Dermis blood vessel endothelial cell (primary cell): Measurements from ENCODE around the gene VSX1. TPM values are rescaled to one million over a fixed set of nuclear protein-coding genes. Genes with fewer than 3 reads are reported as not detected.

Source experiments
- DNase-seq: peaks from one replicate; pipeline ENCODE4 v3.0.0; 2010
- total RNA-seq: library from RNA; depleted of rRNA; stranded (reverse); fragments of >200 nt; gene quantifications from 2 replicates; pipeline ENCODE4 v1.2.3, GENCODE V29; 2014

VSX1 gene
- not detected in 2 replicates for total RNA-seq

DNA sequence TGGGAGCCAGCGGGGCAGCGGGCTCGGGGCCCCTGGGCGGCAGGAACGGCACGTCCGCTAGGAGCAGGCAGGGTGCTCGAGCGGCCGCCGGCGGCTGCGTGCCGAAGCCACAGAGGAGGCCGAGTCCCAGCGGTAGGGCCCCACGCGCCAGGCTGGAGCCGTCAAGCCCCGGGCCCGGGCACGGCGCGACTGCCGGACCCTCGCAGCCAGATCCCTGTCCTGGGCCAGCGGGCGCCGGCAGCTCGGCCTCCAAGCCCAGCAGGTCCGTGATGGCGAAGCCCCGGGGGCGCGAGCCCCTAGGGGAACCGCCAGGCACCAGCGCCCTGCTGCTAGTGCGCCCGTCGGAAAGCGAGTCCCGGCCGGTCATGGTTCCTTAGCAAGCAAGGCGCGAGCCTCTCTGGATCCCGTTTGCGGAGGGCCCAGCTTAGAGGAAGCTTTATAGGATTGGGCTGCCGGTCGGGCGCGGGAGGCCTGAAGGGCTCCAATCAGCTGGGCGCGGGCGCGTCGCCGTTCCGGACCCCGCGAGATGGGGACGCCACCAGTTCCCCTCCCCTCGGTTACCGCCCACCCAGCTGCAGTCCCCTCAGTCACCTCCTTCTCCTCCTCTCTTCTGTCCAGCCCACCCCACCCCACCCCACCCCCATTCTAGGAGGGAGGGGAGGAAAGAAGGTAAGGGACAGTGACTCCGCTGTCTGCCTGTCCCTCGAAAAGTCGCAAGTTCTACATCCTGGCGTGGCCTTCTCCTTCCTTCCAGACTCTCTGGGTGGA lies at the start of gene VSX1:
Gene VSX1, minus strand, starts transcription at position 412 of the 768 bp plus-strand sequence. Its CDS starts 45 bp downstream, at position 367.
- DNase-seq = no peak

DNA sequence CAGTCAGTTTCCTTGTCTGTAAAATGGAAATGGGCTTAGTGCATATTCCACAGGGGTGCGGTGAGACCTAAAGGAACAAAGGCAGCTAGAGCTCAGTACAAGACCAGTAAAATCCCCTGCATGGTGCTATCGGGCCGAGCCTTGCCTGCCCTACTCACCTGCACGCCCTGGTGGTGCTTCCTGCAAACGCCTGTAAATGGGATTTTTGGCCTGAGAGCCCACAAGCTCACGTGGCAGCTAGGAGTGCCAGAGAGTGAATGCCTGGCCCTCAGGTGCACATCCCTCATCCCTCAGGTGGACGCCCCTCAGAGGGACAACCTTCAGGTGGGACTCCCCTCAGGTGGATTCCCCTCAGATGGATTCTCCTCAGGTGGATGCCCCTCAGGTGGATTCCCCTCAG lies 48.0 kb upstream of the VSX1 start:
- no peak for DNase-seq

DNA sequence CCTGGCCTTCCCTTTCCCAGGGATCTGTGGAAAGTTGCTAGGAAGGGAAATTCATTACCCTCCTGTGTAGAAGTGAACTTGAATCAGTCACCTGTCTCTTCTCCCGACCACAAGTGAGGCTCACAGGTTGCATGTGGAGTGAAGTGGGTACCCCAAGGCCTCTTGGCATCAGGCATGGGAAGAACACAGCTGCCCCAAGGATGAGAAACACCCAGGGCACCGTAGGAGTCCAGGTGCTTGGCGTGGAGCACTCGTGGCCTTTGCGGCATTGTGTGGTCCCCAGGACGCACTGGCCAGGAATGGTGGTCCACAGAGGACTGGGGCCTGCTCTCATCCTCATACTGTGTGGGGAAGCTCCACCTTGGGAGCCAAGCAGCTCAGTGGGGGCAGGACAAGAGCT lies 47.5 kb upstream of the VSX1 start:
- no peak for DNase-seq

DNA sequence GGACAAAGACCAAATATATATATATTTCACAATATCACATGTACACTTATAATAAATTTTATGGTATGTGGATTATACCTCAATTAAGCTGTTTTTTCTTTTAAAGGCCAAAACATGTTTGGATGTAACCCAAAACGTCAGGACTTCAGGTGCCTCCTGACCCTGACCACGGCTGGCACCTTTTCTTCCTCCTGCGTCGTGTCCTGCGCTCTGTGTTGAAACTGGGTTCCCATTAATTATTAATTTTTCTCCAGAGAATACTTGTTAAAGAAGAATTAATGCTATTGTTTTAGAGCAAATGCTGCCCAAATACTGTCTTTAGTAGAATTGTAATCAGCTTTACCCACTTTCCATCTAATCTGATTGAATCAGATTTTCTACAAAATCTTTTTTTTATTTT lies 46.7 kb upstream of the VSX1 start:
- DNase-seq = no peak

DNA sequence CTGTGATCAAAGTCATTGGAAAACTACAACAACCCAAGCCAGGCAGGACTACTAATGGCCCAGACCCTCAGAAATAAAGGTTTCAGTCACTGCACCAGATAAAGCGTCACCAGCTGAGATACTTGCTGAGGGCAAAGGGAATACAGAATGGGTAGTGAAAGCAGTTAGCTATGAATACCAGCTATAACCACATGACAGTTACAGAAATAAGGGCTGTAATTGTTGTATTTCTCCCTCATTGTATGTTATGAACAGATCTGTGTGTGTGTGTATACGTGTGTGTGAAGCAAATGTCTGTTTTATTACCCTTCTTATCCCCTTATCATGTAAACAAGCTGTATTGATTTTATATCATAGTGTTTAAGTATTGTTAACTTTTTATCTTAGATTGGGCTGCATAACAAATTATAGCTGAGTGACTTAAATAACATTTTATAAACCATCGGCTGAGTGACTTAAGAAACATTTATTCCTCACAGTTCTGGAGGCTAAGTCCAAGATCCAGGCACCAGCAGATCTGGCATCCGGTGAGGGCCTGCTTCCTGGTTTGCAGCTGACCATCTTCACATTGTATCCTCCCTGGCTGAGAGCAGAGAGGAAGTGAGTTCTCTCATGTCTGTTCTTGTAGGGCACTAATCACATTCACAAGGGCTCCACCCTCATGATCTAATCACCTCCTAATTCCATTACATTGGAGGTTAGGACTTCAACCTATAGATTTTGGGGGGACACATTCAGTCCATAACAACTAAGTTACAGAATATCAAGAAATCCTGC lies 46.0 kb upstream of the VSX1 start:
- no peak for DNase-seq

DNA sequence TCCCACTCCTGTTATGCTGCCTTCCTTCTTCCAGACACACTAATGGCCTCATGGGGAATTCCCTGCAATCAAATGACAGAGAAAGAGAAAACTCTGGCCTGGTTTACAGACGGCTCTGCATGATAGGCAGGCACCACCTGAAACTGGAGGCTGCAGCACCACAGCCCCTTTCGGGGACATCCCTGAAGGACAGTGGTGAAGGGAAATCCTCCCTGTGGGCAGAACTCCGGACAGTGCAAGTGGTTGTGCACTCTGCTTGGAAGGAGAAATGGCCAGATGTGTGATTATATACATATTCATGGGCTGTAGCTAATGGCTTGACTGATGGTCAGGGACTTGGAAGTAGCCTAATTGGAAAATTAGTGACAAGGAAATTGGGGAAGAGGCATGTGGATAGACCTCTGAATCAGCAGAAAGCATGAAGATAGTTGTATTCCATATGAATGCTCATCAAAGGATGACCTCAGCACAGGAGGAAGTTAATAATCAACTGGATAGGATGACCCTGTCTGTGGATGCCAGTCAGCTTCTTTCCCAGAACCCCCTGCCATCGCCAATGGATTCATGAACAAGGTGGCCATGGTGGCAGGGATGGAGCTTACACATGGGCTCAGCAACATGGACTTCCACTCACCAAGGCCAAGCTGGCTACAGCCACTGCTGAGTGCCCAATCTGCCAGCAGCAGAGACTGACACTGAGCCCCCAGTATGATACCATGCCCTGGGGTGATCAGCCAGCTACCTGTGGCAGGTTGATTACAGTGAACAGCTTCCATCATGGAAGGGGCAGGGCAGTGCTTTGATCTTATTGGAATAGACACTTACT lies 44.5 kb upstream of the VSX1 start:
- no peak for DNase-seq

DNA sequence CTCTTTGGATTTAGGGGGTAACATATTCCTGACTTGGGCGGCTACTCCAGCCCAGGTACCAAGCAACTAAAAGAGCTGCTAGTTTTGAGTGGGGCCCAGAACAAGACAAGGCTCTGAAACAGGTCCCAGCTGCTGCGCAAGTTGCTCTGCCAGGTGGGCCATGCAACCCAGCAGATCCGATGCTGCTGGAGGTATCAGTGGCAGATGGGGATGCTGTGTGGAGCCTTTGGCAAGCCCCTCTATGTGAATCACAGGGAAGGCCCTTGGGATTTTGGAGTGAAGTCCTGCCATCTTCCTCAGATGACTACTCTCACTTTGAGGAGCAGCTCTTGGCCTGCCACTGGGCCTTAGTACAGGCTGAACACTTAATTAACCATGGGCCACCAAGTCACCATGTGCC lies 43.7 kb upstream of the VSX1 start:
- no peak for DNase-seq

DNA sequence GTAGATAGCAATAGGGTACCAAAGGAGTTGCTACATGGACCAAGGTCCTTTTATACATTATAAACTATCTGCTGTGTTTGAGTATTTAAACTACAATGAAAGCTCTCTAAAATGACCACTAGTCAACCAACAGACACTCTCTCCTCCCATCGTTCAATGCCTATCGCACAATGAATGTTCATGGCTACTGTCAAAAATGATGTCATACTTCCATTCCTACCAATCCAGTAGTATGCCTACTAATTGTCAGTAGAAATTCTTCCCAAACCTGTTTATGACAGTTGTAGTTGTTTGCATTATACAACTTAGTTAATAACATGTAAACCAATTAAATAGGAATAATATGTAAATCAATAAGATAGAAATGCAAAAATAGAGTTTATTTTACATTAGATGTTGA lies 39.0 kb upstream of the VSX1 start:
- DNase-seq = no peak

DNA sequence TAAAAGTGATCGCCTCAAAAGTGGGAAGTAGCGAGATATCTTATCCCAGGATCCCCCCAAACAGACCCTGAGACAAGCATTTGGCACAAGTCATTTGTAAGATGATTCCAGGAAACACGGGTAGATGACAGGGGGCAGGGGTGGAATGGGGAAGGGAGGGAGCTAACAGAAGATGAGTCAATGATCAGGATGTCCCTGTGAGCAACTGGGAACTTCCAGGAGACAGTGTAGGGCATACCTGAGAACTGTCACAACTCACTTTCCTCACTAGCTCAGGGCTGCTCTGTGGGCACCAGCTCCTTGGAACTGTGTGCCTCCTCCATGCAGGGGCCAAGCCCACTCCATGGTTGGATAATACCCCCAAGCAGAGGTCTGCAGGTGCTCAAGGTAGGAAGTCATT lies 38.5 kb upstream of the VSX1 start:
- DNase-seq = no peak

DNA sequence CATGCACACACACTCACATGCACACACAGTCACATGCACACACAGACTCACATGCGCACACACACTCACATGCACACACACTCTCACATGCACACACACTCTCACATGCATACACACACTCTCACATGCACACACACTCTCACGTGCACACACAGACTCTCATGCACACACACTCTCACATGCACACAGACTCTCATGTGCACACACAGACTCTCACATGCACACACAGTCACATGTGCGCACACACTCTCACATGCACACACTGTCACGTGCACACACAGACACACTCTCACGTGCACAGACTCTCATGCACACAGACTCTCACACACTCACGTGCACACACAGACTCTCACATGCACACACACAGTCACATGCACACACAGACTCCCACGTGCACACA lies 36.6 kb upstream of the VSX1 start:
- DNase-seq = no peak

DNA sequence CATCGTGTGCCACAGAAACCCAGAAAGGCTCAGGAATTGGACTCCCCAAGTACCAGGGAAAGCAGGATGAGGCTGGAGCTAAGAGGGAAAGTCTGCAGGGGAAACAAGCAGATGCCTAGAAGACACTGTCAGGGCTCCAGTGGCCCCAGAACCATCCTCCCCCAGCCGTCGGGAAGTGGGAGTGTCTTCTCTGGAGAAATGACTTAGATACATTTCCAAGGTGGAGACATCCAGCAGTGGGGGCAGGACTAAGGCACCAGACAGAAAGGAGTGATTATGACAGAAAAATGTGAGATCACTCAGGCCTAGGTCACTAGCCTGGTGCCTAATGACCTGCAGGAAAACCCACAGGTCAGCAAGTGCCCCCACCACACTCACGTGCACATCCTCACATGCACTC lies 36.0 kb upstream of the VSX1 start:
- no peak for DNase-seq

DNA sequence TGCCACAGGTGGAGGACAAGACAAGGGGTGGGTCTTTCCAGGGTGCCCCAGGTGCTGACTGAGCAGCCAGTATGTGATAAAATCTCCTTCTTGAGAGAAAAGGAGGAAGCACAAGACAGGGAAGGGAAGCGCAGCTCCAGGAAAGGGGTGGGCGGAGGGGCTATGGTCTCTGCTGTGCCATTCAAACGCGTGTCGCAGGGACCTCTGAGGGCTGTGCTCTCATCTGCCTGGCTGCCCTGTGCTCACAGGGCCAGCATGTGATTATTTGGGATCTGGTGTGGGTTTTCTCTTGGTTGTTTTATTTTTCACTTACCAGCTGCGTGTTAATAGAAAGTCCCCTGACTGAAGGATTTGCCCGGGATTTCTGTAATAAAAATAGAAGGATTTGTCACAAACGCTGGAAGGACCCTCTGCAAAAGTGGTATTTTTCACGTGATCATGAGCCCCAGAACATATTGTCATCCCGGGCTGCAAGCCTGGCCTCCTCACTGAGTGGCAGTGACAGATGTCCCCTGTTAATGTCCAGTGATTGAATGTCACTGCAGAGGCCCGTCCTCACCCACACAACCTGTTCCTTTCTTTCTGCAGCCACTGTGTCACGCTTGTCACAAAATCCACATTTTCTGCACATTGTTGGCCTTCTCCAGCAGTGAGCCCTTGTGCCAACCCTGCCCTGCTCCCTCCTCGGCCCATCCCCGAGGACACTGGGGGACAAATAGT lies 35.0 kb upstream of the VSX1 start:
- no peak for DNase-seq

DNA sequence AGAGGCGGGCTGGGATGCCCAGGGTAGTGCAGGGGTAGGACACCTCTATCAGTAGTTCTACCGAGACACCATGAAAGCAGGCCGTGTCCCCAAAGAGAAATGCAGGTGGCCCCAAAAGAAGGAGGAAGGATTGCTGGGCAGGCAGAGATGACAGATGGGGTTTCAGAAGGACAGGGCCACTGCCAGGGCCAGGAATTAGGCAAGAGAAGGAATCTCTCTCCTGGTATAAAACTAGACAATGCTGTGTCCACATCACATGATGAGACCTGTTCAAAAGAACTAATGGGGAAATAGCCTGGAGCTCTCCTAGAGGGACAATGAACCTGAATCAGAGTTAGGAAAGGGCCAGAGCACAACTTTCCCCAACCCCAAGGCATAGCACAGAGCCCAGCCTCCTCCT lies 21.6 kb upstream of the VSX1 start:
- DNase-seq = no peak

DNA sequence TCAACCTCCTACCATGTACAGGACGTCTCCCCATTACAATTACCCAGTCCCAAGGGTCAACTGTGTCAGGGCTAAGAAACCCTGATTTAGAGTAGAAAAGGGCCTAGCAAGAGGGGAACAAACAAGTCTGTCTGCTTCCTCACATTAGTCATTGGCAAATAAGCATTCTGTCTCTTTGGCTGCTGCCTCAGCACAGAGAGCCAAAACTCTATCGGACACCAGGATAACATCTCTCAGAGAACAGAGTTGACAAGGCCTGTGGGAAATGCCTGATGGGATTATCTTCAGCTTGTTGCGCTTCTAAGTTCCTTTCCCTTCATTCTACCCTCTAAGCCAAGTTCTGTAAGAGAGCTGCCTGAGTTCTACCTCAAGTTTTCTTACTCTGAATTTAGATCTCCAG lies 19.0 kb upstream of the VSX1 start:
- DNase-seq = no peak

DNA sequence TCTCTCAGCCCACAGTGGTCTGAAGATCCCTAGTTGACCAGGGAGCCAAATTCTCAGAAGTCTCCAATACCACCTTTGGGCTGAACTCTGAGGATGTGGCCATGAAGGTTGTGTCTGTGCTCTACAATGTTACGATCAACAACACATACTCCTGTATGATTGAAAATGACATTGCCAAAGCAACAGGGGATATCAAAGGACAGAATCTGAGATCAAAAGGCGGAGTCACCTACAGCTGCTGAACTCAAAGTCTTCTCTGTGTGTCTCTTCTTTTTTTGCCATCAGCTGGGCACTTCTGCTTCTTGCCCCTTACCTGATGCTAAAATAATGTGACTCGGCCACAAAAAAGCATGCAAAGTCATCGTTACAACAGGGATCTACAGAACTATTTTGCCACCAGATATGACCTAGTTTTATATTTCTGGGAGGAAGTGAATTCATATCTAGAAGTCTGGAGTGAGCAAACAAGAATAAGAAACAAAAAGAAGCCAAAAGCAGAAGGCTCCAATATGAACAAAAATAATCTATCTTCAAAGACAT lies 17.7 kb upstream of the VSX1 start:
- no peak for DNase-seq

DNA sequence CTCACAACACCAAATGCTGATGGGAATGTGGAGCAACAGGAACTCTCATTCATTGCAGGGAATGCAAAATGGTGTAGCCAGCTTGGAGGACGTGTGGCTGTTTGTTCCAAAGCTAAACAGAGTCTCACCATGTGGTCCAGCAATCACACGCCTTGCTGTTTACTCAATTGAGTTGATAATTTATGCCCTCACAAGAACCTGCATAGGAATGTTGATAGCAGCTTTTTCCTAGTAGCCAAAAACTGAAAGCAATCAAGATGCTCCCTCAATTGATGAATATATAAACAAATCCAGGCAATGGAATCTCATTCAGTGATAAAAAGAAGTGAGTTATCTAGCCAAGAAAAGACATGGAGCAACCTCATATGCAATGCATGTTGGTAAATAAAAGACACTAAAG lies 15.6 kb upstream of the VSX1 start:
- no peak for DNase-seq

DNA sequence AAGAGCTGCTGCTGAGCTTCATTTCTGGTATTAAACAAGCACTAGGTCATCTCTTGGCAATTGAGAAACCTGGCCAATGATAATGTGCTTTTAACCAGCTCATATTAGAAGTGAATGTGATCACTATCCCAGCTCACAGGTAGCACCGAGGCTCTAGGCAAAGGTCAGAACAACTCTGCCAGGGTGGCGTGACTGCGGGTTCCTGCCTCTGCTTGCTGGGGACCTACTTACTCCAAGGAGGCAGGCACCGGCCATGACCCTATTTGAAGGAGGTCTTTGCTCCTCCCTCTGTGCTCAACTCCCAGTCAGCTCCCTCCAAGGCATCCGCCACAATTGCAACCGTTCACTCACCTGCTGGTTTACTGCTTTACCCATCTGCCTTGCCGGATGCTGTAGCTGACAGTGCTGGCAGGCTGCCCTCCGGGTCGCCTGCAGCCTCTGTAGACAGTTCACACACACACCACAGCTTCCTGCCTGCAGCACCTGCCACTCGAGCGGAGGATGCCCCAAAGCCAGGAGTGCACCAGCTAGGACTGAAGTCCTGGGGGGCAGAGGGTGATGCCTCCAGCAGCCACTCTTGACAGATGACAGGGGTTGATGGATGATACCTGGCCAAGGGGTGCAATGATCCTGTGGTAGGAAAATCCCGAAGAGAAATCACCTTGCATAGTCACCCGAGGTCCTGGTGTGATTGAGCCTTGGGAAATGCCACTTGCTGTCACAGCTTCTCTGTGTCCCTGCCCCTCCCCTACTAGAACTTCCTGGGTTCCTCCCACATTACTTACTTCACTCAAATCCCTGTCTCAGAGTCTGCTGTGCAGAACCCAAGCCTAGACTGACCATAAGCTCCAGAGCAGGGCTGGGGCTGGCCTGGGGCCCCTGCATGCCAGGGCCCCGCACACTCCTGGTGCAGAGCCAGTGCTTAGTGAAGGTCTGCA lies 8.8 kb upstream of the VSX1 start:
- no peak for DNase-seq

DNA sequence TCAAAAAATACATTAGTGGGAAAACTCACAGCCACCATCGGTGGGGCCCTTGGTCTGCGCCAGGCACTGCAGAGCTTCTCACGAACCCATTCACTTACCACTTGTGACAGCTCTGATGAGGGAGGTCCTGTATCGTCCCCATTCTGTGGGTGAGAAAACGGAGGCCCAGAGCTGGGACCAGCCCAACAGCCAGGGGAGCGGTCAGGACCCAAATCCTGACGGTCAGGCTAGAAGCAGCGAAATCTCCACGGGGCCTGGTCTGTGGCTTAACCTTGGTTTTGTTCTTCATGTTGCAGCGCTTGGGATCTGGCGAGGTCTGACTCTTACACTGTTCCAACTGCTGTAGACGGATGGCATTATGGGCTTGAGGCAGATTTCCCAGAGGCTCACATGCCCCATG lies 7.7 kb upstream of the VSX1 start:
- no peak for DNase-seq

DNA sequence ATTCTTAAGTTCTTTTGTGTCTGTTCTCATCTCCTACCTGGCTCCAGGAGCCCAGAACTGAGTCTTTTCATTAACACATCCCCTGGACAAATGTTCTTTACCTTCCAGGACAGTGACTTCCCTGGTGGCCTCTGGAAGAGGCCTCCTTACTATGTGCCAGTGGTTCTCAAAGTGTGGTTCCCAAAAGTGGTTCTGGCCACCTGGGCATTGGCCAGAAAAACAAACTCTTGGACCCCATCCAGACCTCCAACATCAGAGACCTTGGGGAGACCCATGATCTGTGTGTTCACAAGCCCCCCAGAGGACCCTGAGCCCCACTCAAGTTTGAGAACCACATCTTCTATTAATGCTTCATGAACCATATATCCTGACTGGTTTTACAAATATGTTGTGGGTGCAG lies 7.2 kb upstream of the VSX1 start:
- DNase-seq = no peak

DNA sequence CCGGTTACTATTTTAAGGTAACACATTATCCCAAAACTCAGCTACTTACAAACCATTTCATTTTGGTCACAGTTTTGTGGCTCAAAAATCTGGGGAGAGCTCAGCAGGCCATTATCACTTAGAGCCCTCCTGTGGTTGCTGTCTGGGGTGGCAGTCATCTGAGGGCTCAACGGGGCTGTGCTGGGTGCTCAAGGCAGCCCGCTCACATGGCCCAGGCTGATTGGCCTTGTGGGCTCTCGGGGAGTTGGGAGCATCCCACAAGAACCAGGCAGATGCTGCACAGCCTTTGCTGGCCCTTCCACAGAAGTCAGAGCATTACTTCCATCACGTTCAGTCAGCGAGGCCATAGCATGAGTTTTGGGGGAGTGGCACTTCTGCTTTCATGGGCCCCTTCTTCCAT lies 6.3 kb upstream of the VSX1 start:
- DNase-seq = no peak

DNA sequence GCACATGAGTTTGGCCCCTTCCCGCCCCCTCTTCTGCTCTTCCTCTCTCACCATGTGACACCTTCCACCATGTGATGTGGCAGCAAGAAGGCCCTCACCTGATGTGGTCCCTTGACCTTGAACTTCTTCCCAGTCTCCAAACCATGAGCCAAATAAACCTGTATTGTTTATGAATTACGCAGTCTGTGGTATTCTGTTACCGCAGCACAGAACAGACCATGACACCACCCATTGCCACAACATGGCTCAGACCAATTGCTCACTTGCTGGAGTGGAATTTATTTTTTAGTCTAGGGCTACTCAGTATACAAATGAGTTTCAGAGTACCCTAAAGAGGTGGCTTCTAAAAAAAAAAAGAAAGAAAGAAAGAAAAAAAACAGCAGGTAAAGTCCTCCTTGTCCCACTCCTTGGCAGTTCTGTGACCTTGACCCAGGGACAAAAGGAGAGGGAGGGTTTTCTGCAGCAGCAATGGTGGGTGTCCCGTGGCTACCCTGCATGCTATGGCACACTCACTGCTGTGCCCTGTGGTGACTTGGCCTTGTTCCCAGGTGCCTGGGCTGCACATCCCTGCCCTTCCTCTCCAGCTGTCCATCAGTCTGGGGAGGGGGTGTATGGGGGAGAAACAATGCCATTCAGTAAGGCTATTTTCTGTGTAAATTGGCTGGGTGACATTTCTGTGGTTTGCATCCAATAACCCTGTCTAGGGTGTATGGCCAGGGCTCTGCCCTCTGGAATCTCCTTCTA lies 5.4 kb upstream of the VSX1 start:
- no peak for DNase-seq
